Astrocyte of the spinal cord (primary cell): ENCODE measurements around the gene TAL2.

Experiments used
- DNase-seq: peaks from one replicate; pipeline ENCODE4 v3.0.0; 2011; ENCODE audit warnings: low read depth, low spot score
- H3K4me3 ChIP-seq: 2 replicates; pipeline ENCODE4 v1.5.1; 2011; ENCODE audit warnings: low read depth, mild to moderate bottlenecking, low read length, moderate library complexity
- CTCF ChIP-seq: IDR thresholded peaks from 2 replicates; pipeline ENCODE4 v1.5.1; 2012; ENCODE audit warnings: low read depth, mild to moderate bottlenecking, low read length, inconsistent platforms
- in situ Hi-C: cut with HindIII; loops from 2 replicates; pipeline ENCODE4 v1.10.0; 2017; ENCODE audit warnings: low sequenced_read_pairs

TAL2 gene

GRCh38 chr9:105672711-105673234 is 10.5 kb downstream of the TAL2 start:
- in situ Hi-C loops, result no loop called here

GRCh38 chr9:105673850-105674387 is 11.7 kb downstream of the TAL2 start:
- no peak overlapping the region for H3K4me3 ChIP-seq
- in situ Hi-C loops, result no loop called here
- TF ChIP-seq CTCF, result no peak
- DNase-seq, result no peak

More at GRCh38 chr9:105672711-105673234, 10.5 kb downstream of the TAL2 start:
- no peak overlapping the region for H3K4me3 ChIP-seq
- DNase-seq, result no peak
- no peak for TF ChIP-seq CTCF

- in situ Hi-C loops, result no loop called here
- no peak overlapping the region for H3K4me3 ChIP-seq
- no peak for DNase-seq
- no peak for TF ChIP-seq CTCF
These were observed 14.2 kb downstream of the TAL2 start for GRCh38 chr9:105676351-105676923.

DNA sequence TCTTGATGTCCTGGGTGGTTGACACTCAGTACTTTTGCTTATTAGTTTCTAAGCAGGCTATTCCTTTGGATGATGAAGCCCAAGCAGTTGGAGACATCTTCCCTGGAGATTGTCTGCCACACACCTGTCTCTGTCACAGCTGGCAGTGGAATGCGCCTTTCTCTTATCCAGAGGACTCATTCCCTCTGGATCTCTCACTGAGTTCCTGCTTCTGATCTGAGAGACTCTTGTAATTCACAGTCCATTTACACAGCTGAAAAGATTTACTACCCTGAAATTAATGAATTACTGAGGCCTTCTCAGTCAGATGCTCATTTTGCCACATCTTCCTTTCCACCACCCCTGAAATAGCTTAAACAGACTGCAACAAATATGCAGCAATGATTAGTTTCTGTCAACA is 15.9 kb downstream of the TAL2 start:
- DNase-seq, result no peak
- in situ Hi-C loops, result no loop called here
- no peak overlapping the region for H3K4me3 ChIP-seq
- TF ChIP-seq CTCF, result no peak

GRCh38 chr9:105678781-105679180 is 16.5 kb downstream of the TAL2 start:
- DNase-seq, result no peak
- no peak for TF ChIP-seq CTCF
- in situ Hi-C loops, result no loop called here
- H3K4me3 ChIP-seq, result no peak overlapping the region

DNA sequence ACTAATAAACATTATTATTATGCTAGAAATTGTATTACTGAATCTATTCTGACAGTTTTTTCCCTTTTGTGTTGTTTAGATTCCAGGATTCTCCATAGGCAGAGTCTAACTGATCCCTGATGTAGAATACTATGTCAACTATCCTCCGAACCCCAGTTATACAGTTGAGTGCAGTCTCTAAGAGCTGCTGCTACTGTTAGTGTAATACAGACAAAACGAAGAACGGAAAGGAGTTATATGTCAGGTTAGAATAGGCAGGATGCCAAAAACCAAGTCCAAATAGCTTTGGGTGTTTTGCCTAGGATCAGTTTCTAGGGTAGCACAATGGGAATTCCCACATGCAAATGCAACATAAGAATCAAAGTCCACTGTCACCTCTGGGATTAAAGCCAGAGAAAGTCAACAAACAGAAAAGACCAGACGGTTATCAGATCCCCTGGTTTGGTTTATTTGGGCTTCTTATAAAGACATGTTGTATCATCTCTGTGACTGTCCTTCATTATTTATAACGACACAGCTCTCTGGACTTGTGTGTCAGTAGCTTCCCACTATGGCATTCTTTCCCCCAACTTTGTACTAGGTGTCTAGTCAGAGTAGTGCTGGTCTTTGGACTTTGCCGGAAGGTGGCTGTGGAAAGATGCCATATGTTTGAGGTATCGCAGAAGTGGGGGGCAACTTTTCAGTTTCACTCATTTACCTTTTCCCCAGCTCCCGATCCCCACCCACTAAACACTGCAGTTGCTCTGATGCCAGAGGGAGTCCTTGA is 17.2 kb downstream of the TAL2 start:
- no peak overlapping the region for H3K4me3 ChIP-seq
- no peak for TF ChIP-seq CTCF
- no peak for DNase-seq
- in situ Hi-C loops, result no loop called here
